Measurements from ENCODE around the gene FBXL13. TPM values are rescaled to one million over a fixed set of nuclear protein-coding genes. Genes with fewer than 3 reads are reported as not detected.
A peak's percentile ranks its signal among the peaks of the same experiment; 100 is the strongest.
"Not testable (repeated sequence)": the region's sequence is repeated elsewhere in the genome, so short reads cannot be mapped to it uniquely, and the experiment has no call there.

The FBXL13 gene
- total RNA-seq, 1 donor from 2014 or later = 4.7 TPM

GRCh38 chr7:103093429-103093828 lies 18.8 kb upstream of the FBXL13 start:
- no peak for TF ChIP-seq CTCF (IDR thresholded peaks at IDR 0.05; ENCODE audit: unreplicated experiment)
- peak overlapping the region; percentile 79 for H3K27ac Mint-ChIP-seq
- no peak overlapping the region for H3K4me3 Mint-ChIP-seq
- no peak for DNase-seq (ENCODE audit: low spot score in 2 of 2, unreplicated experiment in 2 of 2)
- H3K27me3 Mint-ChIP-seq (ENCODE audit: low read depth) = no peaks in the 10 kb centered on the region
- no peaks in the 10 kb centered on the region for H3K9me3 Mint-ChIP-seq
- peaks cover 29% of the 10 kb centered on the region for H3K36me3 Mint-ChIP-seq
- peaks cover 6% of the 10 kb centered on the region for H3K4me1 Mint-ChIP-seq

GRCh38 chr7:103092321-103092720 lies 17.7 kb upstream of the FBXL13 start:
- not testable (repeated sequence) for DNase-seq (ENCODE audit: low spot score in 2 of 2, unreplicated experiment in 2 of 2); H3K9me3 Mint-ChIP-seq; H3K4me3 Mint-ChIP-seq; H3K27me3 Mint-ChIP-seq (ENCODE audit: low read depth); H3K27ac Mint-ChIP-seq
- Mint-ChIP-seq H3K4me1 (peaks cover 12% of the 10 kb centered on the region), H3K36me3 (peaks cover 25% of the 10 kb centered on the region)

- no peak for TF ChIP-seq CTCF (IDR thresholded peaks at IDR 0.05; ENCODE audit: unreplicated experiment)
- H3K4me1 Mint-ChIP-seq = peaks cover 4% of the 10 kb centered on the region
- no peak overlapping the region for H3K27ac Mint-ChIP-seq
- H3K4me3 Mint-ChIP-seq = no peak overlapping the region
- no peaks in the 10 kb centered on the region for H3K27me3 Mint-ChIP-seq (ENCODE audit: low read depth)
- no peaks in the 10 kb centered on the region for H3K9me3 Mint-ChIP-seq
- DNase-seq (ENCODE audit: low spot score in 2 of 2, unreplicated experiment in 2 of 2) = no peak
- peaks cover 6% of the 10 kb centered on the region for H3K36me3 Mint-ChIP-seq
Measured at GRCh38 chr7:103083210-103083609, 8.6 kb upstream of the FBXL13 start.

DNA sequence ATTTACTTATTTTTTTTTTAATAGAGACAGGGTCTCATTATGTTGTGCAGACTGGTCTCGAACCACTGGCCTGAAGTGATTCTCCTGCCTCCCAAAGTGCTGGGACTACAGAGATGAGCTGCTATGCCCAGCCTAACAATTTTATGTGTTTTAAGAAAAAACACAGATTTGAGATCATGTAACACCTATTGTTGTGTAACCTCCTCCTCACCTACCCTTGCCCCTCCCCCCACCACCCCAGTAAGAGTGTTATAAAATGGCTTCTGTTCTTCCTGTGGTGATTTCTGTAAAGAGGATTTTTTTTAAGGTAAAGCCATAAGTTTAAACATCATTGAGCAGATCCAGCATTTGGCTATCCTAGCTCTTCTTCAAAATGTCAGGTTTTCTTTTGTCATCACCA lies 7.9 kb upstream of the FBXL13 start:
- Mint-ChIP-seq H3K27me3 (ENCODE audit: low read depth) (no peaks in the 10 kb centered on the region), H3K9me3 (no peaks in the 10 kb centered on the region), H3K4me1 (no peaks in the 10 kb centered on the region), H3K36me3 (peaks cover 9% of the 10 kb centered on the region), H3K4me3 (no peak overlapping the region), H3K27ac (no peak overlapping the region)
- no peak for DNase-seq (ENCODE audit: low spot score in 2 of 2, unreplicated experiment in 2 of 2)
- TF ChIP-seq CTCF (IDR thresholded peaks at IDR 0.05; ENCODE audit: unreplicated experiment) = no peak

- no peaks in the 10 kb centered on the region for H3K27me3 Mint-ChIP-seq (ENCODE audit: low read depth)
- no peak for DNase-seq (ENCODE audit: low spot score in 2 of 2, unreplicated experiment in 2 of 2)
- H3K27ac Mint-ChIP-seq = no peak overlapping the region
- TF ChIP-seq CTCF (IDR thresholded peaks at IDR 0.05; ENCODE audit: unreplicated experiment) = no peak
- H3K4me1 Mint-ChIP-seq = peaks cover 3% of the 10 kb centered on the region
- no peaks in the 10 kb centered on the region for H3K9me3 Mint-ChIP-seq
- H3K4me3 Mint-ChIP-seq = no peak overlapping the region
- H3K36me3 Mint-ChIP-seq = peaks cover 9% of the 10 kb centered on the region
Measured at GRCh38 chr7:103080923-103081322, 6.3 kb upstream of the FBXL13 start.

DNA sequence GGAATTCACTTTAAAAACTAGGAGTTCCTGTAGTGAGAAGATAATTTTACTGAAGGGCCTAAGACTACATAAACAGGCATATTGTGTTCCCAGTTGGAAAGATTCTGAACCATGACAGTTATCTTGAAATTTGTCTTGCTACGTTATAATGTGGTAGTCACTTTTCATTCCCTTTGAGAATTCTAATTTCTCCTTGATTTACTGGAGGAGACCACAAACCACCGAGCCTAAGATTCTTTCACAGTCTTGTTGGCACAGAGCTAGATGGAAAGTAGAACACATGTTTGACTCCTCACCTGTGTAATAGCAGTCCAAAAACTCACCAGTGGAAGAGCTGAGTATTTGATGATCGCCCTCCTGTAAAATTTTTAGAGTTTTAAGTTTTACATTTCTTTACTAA lies 5.2 kb upstream of the FBXL13 start:
- H3K9me3 Mint-ChIP-seq = no peaks in the 10 kb centered on the region
- no peaks in the 10 kb centered on the region for H3K27me3 Mint-ChIP-seq (ENCODE audit: low read depth)
- peaks cover 8% of the 10 kb centered on the region for H3K4me1 Mint-ChIP-seq
- H3K36me3 Mint-ChIP-seq = peaks cover 9% of the 10 kb centered on the region
- no peak overlapping the region for H3K4me3 Mint-ChIP-seq
- TF ChIP-seq CTCF (IDR thresholded peaks at IDR 0.05; ENCODE audit: unreplicated experiment) = no peak
- H3K27ac Mint-ChIP-seq = no peak overlapping the region
- no peak for DNase-seq (ENCODE audit: low spot score in 2 of 2, unreplicated experiment in 2 of 2)

- not testable (repeated sequence) for H3K27me3 Mint-ChIP-seq (ENCODE audit: low read depth); H3K36me3 Mint-ChIP-seq; H3K4me3 Mint-ChIP-seq; DNase-seq (ENCODE audit: low spot score in 2 of 2, unreplicated experiment in 2 of 2); H3K9me3 Mint-ChIP-seq; H3K27ac Mint-ChIP-seq
- peaks cover 18% of the 10 kb centered on the region for H3K4me1 Mint-ChIP-seq
Measured at GRCh38 chr7:103078226-103078625, 3.6 kb upstream of the FBXL13 start.
